IPS-NIHi7 (cell line): ENCODE measurements around the gene GRK3.

Experiments
- DNase-seq: peaks from one replicate; pipeline ENCODE4 v3.0.0; 2012; ENCODE audit warnings: mixed read lengths; ENCODE audit errors: extremely low spot score

GRK3 gene

GRCh38 chr22:25626624-25626990 lies 62.1 kb downstream of the GRK3 start:
- DNase-seq: no peak

GRCh38 chr22:25627271-25627852 lies 62.9 kb downstream of the GRK3 start:
- no peak for DNase-seq

DNA sequence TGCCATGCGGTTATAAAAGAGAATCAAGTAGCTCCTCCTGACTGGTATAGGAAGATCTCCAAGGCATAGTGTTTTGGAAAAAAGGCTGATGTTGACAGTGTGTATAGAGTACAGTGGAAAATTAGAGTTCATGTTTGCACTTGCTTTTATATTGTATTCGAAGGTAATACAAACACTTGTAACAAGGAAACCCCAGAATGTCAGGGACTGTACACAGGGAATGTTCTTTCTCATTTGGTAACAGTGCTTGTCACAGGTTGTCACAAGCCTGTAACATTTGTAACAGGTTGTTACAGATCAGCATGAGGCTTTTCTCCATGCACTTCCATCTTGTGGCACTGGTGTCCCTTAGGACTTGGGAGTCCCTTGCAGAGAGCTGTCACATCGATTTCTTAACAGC lies 64.0 kb downstream of the GRK3 start:
- DNase-seq: no peak

DNA sequence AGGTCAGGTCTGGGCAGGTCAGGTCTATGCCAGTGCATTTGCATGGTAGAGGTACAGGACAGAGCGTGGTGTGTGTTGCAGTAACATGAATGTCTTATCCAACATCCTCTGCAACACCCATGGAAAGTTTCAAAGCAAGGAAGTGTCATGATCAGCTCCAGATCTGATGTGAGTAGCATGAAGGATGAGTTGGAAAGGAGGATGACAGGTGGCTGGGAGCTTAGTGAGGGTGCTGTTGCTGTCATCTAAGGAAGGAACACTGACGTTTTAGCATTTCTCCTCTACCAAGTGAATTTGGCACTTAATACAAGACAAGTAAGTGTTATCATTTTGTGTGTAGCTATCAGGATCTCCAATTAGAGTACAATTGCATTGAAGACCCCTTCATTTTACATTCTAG lies 65.1 kb downstream of the GRK3 start:
- no peak for DNase-seq

- DNase-seq: no peak
Observed at GRCh38 chr22:25630447-25630846, 66.0 kb downstream of the GRK3 start.

GRCh38 chr22:25636323-25636722 lies 71.8 kb downstream of the GRK3 start:
- DNase-seq: no peak

- DNase-seq: no peak
Observed at GRCh38 chr22:25637032-25637431, 72.6 kb downstream of the GRK3 start.

DNA sequence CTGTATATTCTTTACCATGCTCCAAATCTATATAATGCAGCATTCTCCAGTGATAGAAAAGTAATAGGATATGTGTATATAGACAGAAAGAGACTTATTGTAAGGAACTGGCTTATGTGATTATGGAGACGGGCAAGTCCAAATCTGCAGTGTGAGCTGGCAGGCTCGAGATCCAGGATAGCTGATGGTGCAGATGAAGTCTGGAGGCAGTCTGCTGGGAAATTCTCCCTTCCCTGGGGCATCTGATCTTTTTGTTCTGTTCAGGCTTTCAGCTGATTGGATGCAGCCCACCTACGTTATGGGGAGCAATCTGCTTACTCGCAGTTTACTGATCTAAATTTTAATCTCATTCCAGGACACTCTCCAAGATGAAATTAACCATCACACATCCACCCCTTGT lies 73.2 kb downstream of the GRK3 start:
- no peak for DNase-seq

DNA sequence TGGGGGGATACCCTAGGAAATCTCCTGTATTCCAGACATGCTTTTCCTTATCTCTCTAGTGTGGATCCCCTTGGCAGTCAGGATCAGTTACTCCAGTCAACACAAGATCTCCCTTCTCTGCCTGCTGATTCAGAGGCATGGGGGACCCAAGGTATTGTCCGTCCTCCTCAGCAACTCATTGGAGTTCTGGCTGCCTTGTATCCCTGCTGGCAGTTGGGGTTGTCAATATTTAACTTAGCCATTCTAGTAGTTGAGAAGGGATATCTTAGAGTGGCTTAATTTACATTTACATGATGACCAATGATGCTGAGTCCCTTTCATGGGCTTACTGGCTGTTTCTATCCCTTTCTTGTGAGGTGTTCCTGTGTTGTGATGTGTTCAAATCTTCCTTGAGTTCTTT lies 74.2 kb downstream of the GRK3 start:
- DNase-seq: no peak

DNA sequence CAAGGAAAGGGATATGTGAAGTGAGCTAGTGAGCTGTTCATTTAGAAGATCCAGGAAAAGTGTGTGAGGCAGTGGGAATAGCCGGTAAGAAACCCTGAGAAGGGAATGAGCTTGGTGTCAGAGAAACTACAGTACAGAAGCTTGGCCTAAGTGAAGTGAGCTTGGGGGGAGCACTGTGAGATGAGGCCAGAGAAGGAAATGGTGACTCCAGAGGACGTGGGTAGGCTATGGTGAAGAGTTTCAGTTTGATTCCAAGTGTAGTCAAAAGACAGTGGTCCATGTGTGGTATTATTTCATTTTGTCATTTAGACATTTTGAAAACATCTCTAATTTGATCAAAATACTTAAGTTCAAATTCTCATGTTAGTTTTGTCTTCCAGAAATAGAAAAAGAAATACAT lies 77.2 kb downstream of the GRK3 start:
- no peak for DNase-seq

- no peak for DNase-seq
Observed at GRCh38 chr22:25643232-25644000, 78.9 kb downstream of the GRK3 start.

DNA sequence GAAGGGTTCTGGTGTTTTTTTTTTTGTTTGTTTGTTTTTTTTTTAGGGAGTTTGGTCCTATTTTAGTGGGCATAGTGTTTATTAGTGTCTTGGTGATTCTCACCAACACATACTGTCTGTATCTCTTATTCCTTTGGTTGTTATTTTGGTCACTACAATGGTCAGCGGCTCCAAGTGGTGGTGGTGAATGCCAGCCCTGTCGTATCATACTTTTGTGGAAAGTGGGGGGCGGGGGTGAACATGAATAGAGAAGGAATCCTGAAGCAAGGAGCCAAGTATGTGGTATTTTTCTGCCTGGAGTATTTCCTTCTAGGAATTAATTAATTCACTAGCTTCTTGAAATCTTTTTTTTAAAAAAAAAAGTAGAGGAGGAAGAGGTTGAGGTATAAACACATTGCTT lies 79.6 kb downstream of the GRK3 start:
- no peak for DNase-seq

DNA sequence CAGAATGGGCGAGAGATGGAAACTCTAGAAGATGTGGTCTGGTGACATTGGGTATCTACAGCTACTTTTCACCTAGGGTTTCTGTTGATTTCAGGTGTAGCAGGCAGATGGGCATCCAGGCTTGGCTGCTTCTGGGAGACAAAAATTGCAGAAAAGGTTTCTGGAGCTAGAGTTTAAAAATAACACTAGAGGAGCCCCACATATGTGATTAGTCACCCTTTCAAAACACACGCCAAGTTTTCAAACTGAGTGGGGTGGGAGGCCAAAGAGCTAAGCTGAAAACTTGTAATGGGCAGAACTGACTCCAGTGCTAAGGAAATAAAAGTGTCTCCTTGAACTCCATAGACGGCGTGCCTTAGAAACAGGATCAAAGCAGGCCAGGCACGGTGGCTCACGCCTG lies 80.8 kb downstream of the GRK3 start:
- no peak for DNase-seq

GRCh38 chr22:25645964-25646363 lies 81.5 kb downstream of the GRK3 start:
- DNase-seq: no peak

DNA sequence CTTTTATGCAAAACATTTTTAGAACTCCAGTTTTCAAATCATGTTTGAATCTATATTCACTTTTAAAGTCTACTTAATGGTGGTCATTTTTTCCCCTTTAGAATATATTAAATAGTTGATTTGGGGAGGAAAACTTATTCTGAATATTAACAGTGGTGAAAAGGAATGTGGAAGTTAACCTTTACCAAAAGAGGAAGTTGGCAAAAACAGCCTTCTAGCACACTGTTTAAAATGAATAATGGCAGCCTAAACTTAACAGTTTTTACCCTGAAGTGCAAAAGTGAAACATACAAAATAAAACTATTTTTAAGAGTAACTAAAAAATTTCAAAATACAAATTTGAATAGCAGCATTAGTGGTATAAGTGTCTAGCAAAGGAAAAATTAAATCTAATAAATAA lies 86.4 kb downstream of the GRK3 start:
- no peak for DNase-seq

DNA sequence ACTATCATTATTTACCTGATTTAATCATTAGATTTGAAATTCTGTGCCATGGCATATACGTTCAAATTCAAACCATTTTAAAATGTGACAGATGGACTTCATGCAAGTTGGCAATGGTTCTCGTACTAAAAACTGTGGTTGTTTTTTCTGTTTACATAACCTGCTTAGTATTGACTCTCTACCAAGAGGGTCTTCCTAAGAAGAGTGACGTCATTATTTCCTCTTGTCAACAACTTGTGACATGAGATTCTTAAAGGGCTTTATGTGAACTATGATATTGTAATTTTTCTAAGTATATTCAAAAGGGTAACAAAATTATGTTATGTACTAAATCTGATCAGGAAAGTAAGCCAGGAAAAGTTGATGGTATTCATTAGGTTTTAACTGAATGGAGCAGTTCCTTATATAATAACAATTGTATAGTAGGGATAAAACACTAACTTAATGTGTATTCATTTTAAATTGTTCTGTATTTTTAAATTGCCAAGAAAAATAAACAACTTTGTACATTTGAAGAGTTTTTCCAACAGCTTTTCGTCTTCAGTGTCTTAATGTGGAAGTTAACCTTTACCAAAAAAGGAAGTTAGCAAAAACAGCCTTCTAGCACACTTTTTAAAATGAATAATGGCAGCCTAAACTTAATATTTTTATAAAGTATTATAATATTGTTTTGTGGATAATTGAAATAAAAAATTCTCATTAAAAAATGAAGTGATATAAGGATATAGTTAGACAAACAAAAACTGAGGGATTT lies 87.0 kb downstream of the GRK3 start:
- no peak for DNase-seq

GRCh38 chr22:25654676-25655075 lies 90.2 kb downstream of the GRK3 start:
- DNase-seq: no peak

DNA sequence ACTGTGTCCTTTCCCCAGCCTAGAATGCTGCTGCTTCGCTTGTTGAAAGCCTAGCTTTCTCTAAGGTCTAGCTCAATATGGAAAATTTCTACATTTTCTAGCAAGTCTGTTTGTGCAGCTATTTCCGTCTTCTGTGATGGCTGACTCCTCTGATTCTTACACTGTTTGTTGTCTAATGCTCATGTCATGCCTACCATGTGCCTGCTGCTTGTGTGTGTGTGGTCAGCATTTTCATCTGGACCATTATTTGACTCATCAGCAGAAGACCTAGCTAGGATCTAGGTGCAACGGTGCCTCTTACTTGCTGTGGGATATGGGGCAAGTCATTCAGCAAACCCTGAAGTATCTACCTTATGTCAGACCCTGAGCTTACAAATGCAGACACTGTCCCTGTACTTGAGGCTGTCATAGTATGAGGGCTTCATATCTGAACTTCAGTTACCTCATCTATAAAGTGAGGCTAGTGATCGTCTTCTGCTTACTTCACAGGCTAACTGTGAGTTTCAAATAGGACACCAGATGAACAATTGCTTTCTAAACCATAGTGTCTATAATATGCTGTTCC lies 91.0 kb downstream of the GRK3 start:
- DNase-seq: no peak

DNA sequence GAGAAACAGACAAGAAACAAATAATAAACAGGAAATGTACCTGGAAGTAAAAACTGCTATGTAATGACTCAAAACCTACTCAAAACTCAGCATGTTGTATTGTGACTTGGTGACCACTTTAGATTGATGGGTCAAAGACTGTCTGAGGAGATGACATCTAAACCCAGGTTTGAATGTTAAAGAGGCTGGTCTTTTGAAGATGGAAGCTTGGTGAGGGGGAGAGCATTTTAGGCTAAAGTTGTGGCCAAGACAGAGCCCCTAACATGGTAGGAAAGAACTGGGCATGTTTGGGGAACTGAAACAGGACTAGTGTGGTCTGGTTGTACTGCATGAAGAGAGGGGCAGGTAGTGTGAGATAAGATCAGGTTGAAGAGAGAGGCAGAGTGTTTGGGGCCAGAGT lies 92.2 kb downstream of the GRK3 start:
- DNase-seq: no peak

DNA sequence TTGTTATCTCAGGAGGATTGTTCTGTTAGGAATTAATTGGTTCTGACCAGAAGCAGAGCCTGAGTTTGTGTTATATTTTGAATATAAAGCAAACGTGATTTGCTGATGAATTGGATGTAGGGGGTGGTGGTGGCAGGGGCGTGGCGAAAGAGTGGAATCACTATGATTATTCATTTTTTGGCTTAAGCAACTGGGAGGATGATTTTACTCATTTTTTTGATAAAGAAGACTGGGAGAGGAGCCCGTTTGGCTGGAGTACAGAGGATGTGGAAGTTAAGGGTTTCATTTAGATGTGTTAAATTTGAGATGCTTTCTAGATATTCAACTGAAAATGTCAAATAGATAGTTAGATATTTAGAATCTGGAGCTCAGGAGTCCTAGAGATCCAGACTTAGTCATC lies 94.2 kb downstream of the GRK3 start:
- DNase-seq: no peak

- DNase-seq: no peak
Observed at GRCh38 chr22:25659413-25659812, 94.9 kb downstream of the GRK3 start.

- DNase-seq: no peak
Observed at GRCh38 chr22:25660336-25660735, 95.9 kb downstream of the GRK3 start.

GRCh38 chr22:25661073-25661472 lies 96.6 kb downstream of the GRK3 start:
- DNase-seq: no peak
